HEK293 (cell line): ENCODE results near the gene B4GALT7.

Experiments
- CTCF ChIA-PET: fragments of 350-600 bp; formaldehyde crosslinking; extraction: SDS; loops from one replicate; lab custom pipeline; 2021; ENCODE audit warnings: antibody characterized with exemption; lab: Yijun Ruan, JAX
- POLR2A ChIA-PET: fragments of 300-600 bp; formaldehyde crosslinking; extraction: SDS; loops from one replicate; lab custom pipeline; 2020; ENCODE audit warnings: antibody characterized with exemption, inconsistent platforms; lab: Yijun Ruan, JAX
- H3K27ac ChIP-seq: fragments of 200-500 bp; sonication (Bioruptor generic); 2 replicates; pipeline ENCODE4 v1.5.1; 2014; ENCODE audit warnings: low read depth, low read length, control low read depth, inconsistent platforms; ENCODE audit errors: extremely low read depth
- H3K36me3 ChIP-seq, 2 experiments: fragments of 200-500 bp in 1 of 2; sonication (Bioruptor generic) in 1 of 2; 1 replicate in 1 of 2; 2 replicates in 1 of 2; pipeline ENCODE4 v1.5.1; 2014 to 2017; ENCODE audit warnings: inconsistent platforms in 2 of 2, low read length in 2 of 2; ENCODE audit not compliant: control insufficient read depth in 2 of 2, insufficient read depth in 1 of 2
- H3K4me1 ChIP-seq: fragments of 200-500 bp; sonication (Bioruptor generic); 2 replicates; pipeline ENCODE4 v1.5.1; 2014; ENCODE audit warnings: mild to moderate bottlenecking, low read length, inconsistent platforms; ENCODE audit not compliant: control insufficient read depth, insufficient read depth
- H3K4me3 ChIP-seq: 2 replicates; pipeline ENCODE4 v1.5.1; 2011; ENCODE audit warnings: low read depth, mild to moderate bottlenecking, control low read depth, low read length, moderate library complexity
- H3K9me3 ChIP-seq: fragments of 200-500 bp; sonication (Bioruptor generic); 2 replicates; pipeline ENCODE4 v1.5.1; 2014; ENCODE audit warnings: low read depth, low read length, inconsistent platforms; ENCODE audit not compliant: control insufficient read depth, insufficient read depth
- FEZF1 ChIP-seq: fragments of 450-650 bp; formaldehyde crosslinking; IDR thresholded peaks from 2 replicates; pipeline ENCODE4 v1.5.1; 2016; ENCODE audit warnings: missing biosample characterization, missing genetic modification characterization
- HOXC10 ChIP-seq: sonication (generic); formaldehyde crosslinking; IDR thresholded peaks from 2 replicates; pipeline ENCODE4 v1.8.1; 2023; ENCODE audit warnings: mild to moderate bottlenecking, missing genetic modification reagents
- KLF1 ChIP-seq: fragments of 450-650 bp; formaldehyde crosslinking; IDR thresholded peaks from 2 replicates; pipeline ENCODE4 v1.5.1; 2016; ENCODE audit warnings: missing biosample characterization, missing genetic modification characterization
- OVOL3 ChIP-seq: fragments of 450-650 bp; formaldehyde crosslinking; IDR thresholded peaks from 2 replicates; pipeline ENCODE4 v1.5.1; 2016; ENCODE audit warnings: missing biosample characterization, missing genetic modification characterization
- SETDB1 ChIP-seq: IDR thresholded peaks from one replicate; pipeline ENCODE4 v1.6.1; 2017; ENCODE audit warnings: mild to moderate bottlenecking, low read length, moderate library complexity, mixed read lengths; ENCODE audit not compliant: insufficient read length
- YY2 ChIP-seq: fragments of 450-650 bp; formaldehyde crosslinking; IDR thresholded peaks from 2 replicates; pipeline ENCODE4 v1.5.1; 2016; ENCODE audit warnings: missing biosample characterization, missing genetic modification characterization
- ZEB2 ChIP-seq: fragments of 450-650 bp; formaldehyde crosslinking; IDR thresholded peaks from 2 replicates; pipeline ENCODE4 v1.5.1; 2016; ENCODE audit warnings: missing biosample characterization, missing genetic modification characterization
- ZFP37 ChIP-seq: fragments of 450-650 bp; formaldehyde crosslinking; IDR thresholded peaks from 2 replicates; pipeline ENCODE4 v1.5.1; 2016; ENCODE audit warnings: missing biosample characterization, missing genetic modification characterization
- ZNF10 ChIP-seq: fragments of 450-650 bp; formaldehyde crosslinking; IDR thresholded peaks from 2 replicates; pipeline ENCODE4 v1.5.1; 2017; ENCODE audit warnings: missing biosample characterization, missing genetic modification characterization
- ZNF214 ChIP-seq: fragments of 450-650 bp; formaldehyde crosslinking; IDR thresholded peaks from 2 replicates; pipeline ENCODE4 v1.5.1; 2017; ENCODE audit warnings: missing biosample characterization, mild to moderate bottlenecking, missing genetic modification characterization, borderline replicate concordance
- ZNF24 ChIP-seq: fragments of 450-650 bp; formaldehyde crosslinking; IDR thresholded peaks from 2 replicates; pipeline ENCODE4 v1.5.1; 2016; ENCODE audit warnings: missing biosample characterization, missing genetic modification characterization
- ZNF266 ChIP-seq: fragments of 450-650 bp; formaldehyde crosslinking; IDR thresholded peaks from 2 replicates; pipeline ENCODE4 v1.5.1; 2016; ENCODE audit warnings: missing biosample characterization, missing genetic modification characterization, low read depth
- ZNF311 ChIP-seq: fragments of 450-650 bp; formaldehyde crosslinking; IDR thresholded peaks from 2 replicates; pipeline ENCODE4 v1.5.1; 2017; ENCODE audit warnings: missing biosample characterization, missing genetic modification characterization, borderline replicate concordance
- ZNF501 ChIP-seq: fragments of 450-650 bp; formaldehyde crosslinking; IDR thresholded peaks from 2 replicates; pipeline ENCODE4 v1.5.1; 2016; ENCODE audit warnings: missing biosample characterization, missing genetic modification characterization
- ZNF530 ChIP-seq: fragments of 450-650 bp; formaldehyde crosslinking; IDR thresholded peaks from 2 replicates; pipeline ENCODE4 v1.5.1; 2016; ENCODE audit warnings: low read depth, missing biosample characterization, missing genetic modification characterization
- ZNF544 ChIP-seq: fragments of 450-650 bp; formaldehyde crosslinking; IDR thresholded peaks from 2 replicates; pipeline ENCODE4 v1.5.0; 2017; ENCODE audit warnings: missing biosample characterization, missing genetic modification characterization
- ZNF600 ChIP-seq: fragments of 450-650 bp; formaldehyde crosslinking; IDR thresholded peaks from 2 replicates; pipeline ENCODE4 v1.5.1; 2016; ENCODE audit warnings: missing biosample characterization, missing genetic modification characterization
- ZNF626 ChIP-seq: fragments of 450-650 bp; sonication (Bioruptor Pico); formaldehyde crosslinking; IDR thresholded peaks from 2 replicates; pipeline ENCODE4 v1.5.1; 2018; ENCODE audit warnings: missing biosample characterization, missing genetic modification characterization, inconsistent platforms
- ZNF701 ChIP-seq: fragments of 450-650 bp; formaldehyde crosslinking; IDR thresholded peaks from 2 replicates; pipeline ENCODE4 v1.5.1; 2016; ENCODE audit warnings: missing biosample characterization, missing genetic modification characterization
- ZNF785 ChIP-seq: fragments of 450-650 bp; formaldehyde crosslinking; IDR thresholded peaks from 2 replicates; pipeline ENCODE4 v1.5.1; 2016; ENCODE audit warnings: missing biosample characterization, missing genetic modification characterization
- ZNF791 ChIP-seq: fragments of 450-650 bp; formaldehyde crosslinking; IDR thresholded peaks from 2 replicates; pipeline ENCODE4 v1.5.1; 2016; ENCODE audit warnings: missing biosample characterization, missing genetic modification characterization
- TF ChIP-seq, protein P1 (sequence below): fragments of 450-650 bp; formaldehyde crosslinking; IDR thresholded peaks from 2 replicates; pipeline ENCODE4 v1.5.1; 2016; ENCODE audit warnings: missing biosample characterization, missing genetic modification characterization
- TF ChIP-seq, protein P2 (sequence below): fragments of 450-650 bp; formaldehyde crosslinking; IDR thresholded peaks from 2 replicates; pipeline ENCODE4 v1.5.1; 2017; ENCODE audit warnings: missing biosample characterization, missing genetic modification characterization
- TF ChIP-seq, protein P3 (sequence below): fragments of 450-650 bp; formaldehyde crosslinking; IDR thresholded peaks from 2 replicates; pipeline ENCODE4 v1.5.1; 2017; ENCODE audit warnings: missing biosample characterization, mild to moderate bottlenecking, missing genetic modification characterization, moderate library complexity
- TF ChIP-seq, protein P4 (sequence below): fragments of 450-650 bp; formaldehyde crosslinking; IDR thresholded peaks from 2 replicates; pipeline ENCODE4 v1.5.1; 2016; ENCODE audit warnings: missing biosample characterization, missing genetic modification characterization

Gene B4GALT7

DNA sequence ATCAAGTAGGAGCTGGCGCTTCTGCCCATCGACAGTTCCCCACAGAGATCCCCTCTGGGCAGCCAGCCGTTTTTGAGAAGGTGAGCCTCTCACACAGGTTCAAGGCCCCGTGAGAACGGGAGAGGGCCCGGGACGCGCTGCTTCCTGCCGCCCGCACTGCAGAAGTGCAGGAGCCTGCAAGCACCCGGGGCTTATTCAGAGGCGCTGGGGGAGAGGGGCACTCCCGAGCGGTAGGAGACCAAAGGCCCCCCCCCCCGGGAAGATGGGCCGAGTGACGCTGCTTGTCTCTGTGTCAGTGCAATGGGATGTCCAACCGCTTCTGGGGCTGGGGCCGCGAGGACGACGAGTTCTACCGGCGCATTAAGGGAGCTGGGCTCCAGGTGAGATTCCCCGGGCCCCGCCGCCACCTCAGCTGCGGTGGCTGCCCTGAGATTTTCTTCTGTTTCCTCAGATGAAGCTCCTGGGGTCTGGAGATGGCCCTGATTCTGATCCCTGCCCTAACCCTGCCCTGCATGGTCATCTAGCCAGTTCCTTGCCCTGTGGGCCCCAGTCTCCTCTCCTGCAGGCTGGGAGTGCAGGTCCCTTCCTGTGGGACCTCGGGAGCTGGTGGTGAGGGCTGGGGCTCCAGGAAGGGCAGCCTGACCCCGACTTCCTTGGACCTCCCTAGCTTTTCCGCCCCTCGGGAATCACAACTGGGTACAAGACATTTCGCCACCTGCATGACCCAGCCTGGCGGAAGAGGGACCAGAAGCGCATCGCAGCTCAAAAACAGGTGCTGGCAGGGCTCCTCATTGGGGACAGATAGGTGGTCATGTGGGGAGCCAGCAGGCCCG is 8.5 kb downstream of the B4GALT7 start:
- CTCF ChIA-PET = interaction anchor here (0.5 to 1.8 kb wide), 7 partner anchors 15 to 329 kb away, joined by 3 to 7 read pairs (median 3); no protein-coding TSS in a partner anchor
- POLR2A ChIA-PET = interaction anchor here (0.9 to 1.2 kb wide), 3 partner anchors 9 to 111 kb away, joined by 3 to 4 read pairs (median 3); partner anchors contain the start of genes B4GALT7, DDX41 and PDLIM7
- Histone ChIP-seq H3K4me1 (no peaks in the 10 kb centered on the region), H3K4me3 (no peak overlapping the region), H3K27ac (no peak overlapping the region; the same call in 1 of the 2 replicates), H3K9me3 (no peaks in the 10 kb centered on the region), H3K36me3 (peaks cover 3 to 37% of the 10 kb centered on the region in 2 experiments; a peak in 2 of 3 replicates)
- no peak for TF ChIP-seq ZFP37
- no peak for TF ChIP-seq ZNF544 (tag by site-specific recombination)
- no peak for TF ChIP-seq ZNF626 (tag by site-specific recombination)
- no peak for TF ChIP-seq SETDB1
- TF ChIP-seq, protein P1, sequence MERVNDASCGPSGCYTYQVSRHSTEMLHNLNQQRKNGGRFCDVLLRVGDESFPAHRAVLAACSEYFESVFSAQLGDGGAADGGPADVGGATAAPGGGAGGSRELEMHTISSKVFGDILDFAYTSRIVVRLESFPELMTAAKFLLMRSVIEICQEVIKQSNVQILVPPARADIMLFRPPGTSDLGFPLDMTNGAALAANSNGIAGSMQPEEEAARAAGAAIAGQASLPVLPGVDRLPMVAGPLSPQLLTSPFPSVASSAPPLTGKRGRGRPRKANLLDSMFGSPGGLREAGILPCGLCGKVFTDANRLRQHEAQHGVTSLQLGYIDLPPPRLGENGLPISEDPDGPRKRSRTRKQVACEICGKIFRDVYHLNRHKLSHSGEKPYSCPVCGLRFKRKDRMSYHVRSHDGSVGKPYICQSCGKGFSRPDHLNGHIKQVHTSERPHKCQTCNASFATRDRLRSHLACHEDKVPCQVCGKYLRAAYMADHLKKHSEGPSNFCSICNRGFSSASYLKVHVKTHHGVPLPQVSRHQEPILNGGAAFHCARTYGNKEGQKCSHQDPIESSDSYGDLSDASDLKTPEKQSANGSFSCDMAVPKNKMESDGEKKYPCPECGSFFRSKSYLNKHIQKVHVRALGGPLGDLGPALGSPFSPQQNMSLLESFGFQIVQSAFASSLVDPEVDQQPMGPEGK (tag by site-specific recombination) = no peak
- TF ChIP-seq ZNF701 (tag by site-specific recombination) = no peak
- TF ChIP-seq ZNF785 (tag by site-specific recombination) = no peak
- no peak for TF ChIP-seq YY2 (tag by site-specific recombination)
- TF ChIP-seq OVOL3 (tag by site-specific recombination) = no peak
- no peak for TF ChIP-seq ZNF266
- no peak for TF ChIP-seq ZNF791 (tag by site-specific recombination)
- TF ChIP-seq ZNF214 = no peak
- TF ChIP-seq, protein P2, sequence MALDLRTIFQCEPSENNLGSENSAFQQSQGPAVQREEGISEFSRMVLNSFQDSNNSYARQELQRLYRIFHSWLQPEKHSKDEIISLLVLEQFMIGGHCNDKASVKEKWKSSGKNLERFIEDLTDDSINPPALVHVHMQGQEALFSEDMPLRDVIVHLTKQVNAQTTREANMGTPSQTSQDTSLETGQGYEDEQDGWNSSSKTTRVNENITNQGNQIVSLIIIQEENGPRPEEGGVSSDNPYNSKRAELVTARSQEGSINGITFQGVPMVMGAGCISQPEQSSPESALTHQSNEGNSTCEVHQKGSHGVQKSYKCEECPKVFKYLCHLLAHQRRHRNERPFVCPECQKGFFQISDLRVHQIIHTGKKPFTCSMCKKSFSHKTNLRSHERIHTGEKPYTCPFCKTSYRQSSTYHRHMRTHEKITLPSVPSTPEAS (tag by site-specific recombination) = no peak
- TF ChIP-seq ZEB2 (tag by site-specific recombination) = no peak
- TF ChIP-seq ZNF24 (tag by site-specific recombination) = no peak
- no peak for TF ChIP-seq ZNF311 (tag by site-specific recombination)
- no peak for TF ChIP-seq ZNF501 (tag by site-specific recombination)
- no peak for TF ChIP-seq HOXC10 (CRISPR knock-in tag)

DNA sequence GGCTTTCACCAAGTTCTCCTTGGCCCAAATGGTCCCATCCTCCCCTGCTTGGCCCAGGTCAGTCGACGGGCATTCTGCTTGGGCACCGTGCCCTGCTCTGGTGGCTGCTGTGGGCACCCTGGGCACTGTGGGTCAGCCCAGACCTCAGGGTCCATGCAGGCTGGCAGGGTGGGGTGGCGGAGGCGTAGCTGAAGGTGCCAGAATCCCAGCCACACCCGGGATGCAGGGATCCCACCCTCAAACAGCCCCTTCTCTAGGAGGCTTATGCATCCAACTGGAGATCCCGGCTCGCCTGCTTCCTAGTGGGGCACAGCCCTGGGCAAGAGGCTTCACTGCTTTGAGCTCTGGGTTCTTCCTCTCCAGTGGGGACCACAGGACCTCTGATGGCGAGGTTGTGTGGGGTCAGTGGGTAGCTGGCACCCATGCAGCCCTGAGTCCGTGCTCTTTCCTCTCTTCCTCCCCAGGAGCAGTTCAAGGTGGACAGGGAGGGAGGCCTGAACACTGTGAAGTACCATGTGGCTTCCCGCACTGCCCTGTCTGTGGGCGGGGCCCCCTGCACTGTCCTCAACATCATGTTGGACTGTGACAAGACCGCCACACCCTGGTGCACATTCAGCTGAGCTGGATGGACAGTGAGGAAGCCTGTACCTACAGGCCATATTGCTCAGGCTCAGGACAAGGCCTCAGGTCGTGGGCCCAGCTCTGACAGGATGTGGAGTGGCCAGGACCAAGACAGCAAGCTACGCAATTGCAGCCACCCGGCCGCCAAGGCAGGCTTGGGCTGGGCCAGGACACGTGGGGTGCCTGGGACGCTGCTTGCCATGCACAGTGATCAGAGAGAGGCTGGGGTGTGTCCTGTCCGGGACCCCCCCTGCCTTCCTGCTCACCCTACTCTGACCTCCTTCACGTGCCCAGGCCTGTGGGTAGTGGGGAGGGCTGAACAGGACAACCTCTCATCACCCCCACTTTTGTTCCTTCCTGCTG is 9.4 kb downstream of the B4GALT7 start:
- POLR2A ChIA-PET = no interaction called here
- Histone ChIP-seq H3K4me3 (no peak overlapping the region), H3K4me1 (no peaks in the 10 kb centered on the region), H3K36me3 (peaks cover 3 to 37% of the 10 kb centered on the region in 2 experiments; a peak in 2 of 3 replicates), H3K27ac (no peak overlapping the region), H3K9me3 (no peaks in the 10 kb centered on the region)
- CTCF ChIA-PET = interaction anchor here (0.6 kb wide), 1 partner anchor 42 kb away, joined by 3 read pairs; no protein-coding TSS in a partner anchor
- TF ChIP-seq, protein P3, sequence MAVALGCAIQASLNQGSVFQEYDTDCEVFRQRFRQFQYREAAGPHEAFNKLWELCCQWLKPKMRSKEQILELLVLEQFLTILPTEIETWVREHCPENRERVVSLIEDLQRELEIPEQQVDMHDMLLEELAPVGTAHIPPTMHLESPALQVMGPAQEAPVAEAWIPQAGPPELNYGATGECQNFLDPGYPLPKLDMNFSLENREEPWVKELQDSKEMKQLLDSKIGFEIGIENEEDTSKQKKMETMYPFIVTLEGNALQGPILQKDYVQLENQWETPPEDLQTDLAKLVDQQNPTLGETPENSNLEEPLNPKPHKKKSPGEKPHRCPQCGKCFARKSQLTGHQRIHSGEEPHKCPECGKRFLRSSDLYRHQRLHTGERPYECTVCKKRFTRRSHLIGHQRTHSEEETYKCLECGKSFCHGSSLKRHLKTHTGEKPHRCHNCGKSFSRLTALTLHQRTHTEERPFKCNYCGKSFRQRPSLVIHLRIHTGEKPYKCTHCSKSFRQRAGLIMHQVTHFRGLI (tag by site-specific recombination) = no peak
- TF ChIP-seq ZNF600 (tag by site-specific recombination) (peak; percentile 42; the same call in 1 of the 2 replicates), KLF1 (tag by site-specific recombination) (0 out of 2 replicates have a peak, but pooled peaks have one; percentile 18), FEZF1 (tag by site-specific recombination) (no peak), ZNF311 (tag by site-specific recombination) (no peak), ZNF530 (tag by site-specific recombination) (no peak), ZNF10 (tag by site-specific recombination) (0 out of 2 replicates have a peak, but pooled peaks have one; percentile 24), SETDB1 (no peak)
- TF ChIP-seq, protein P4, sequence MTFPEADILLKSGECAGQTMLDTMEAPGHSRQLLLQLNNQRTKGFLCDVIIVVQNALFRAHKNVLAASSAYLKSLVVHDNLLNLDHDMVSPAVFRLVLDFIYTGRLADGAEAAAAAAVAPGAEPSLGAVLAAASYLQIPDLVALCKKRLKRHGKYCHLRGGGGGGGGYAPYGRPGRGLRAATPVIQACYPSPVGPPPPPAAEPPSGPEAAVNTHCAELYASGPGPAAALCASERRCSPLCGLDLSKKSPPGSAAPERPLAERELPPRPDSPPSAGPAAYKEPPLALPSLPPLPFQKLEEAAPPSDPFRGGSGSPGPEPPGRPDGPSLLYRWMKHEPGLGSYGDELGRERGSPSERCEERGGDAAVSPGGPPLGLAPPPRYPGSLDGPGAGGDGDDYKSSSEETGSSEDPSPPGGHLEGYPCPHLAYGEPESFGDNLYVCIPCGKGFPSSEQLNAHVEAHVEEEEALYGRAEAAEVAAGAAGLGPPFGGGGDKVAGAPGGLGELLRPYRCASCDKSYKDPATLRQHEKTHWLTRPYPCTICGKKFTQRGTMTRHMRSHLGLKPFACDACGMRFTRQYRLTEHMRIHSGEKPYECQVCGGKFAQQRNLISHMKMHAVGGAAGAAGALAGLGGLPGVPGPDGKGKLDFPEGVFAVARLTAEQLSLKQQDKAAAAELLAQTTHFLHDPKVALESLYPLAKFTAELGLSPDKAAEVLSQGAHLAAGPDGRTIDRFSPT (tag by site-specific recombination) = peak; percentile 52; the same call in 1 of the 2 replicates
